Kasumi-1 (cell line): ENCODE measurements around the gene EMC8.

Experiments used
- DNase-seq, 2 experiments: peaks; one replicate each; lab custom pipeline; 2025; lab: John Stamatoyannopoulos, UW

The EMC8 gene

GRCh38 chr16:85781695-85782370 lies 17.5 kb downstream of the EMC8 start:
- DNase-seq, result no peak

GRCh38 chr16:85781156-85781555 lies 18.2 kb downstream of the EMC8 start:
- no peak for DNase-seq

GRCh38 chr16:85780281-85780680 lies 19.1 kb downstream of the EMC8 start:
- no peak for DNase-seq

GRCh38 chr16:85778873-85779272 lies 20.5 kb downstream of the EMC8 start:
- no peak for DNase-seq

GRCh38 chr16:85777583-85778310 lies 21.6 kb downstream of the EMC8 start:
- DNase-seq, result no peak

GRCh38 chr16:85774811-85775210 lies 24.5 kb downstream of the EMC8 start:
- DNase-seq, result no peak

GRCh38 chr16:85774136-85774535 lies 25.2 kb downstream of the EMC8 start:
- DNase-seq, result no peak

- DNase-seq, result no peak
Measured at GRCh38 chr16:85773044-85773443, 26.3 kb downstream of the EMC8 start.

- no peak for DNase-seq
Measured at GRCh38 chr16:85770741-85771140, 28.6 kb downstream of the EMC8 start.

- no peak for DNase-seq
Measured at GRCh38 chr16:85768199-85768598, 31.1 kb downstream of the EMC8 start.

- no peak for DNase-seq
Measured at GRCh38 chr16:85767531-85767930, 31.8 kb downstream of the EMC8 start.

- no peak for DNase-seq
Measured at GRCh38 chr16:85765767-85766166, 33.6 kb downstream of the EMC8 start.

- DNase-seq, result no peak
Measured at GRCh38 chr16:85765211-85765610, 34.1 kb downstream of the EMC8 start.

- no peak for DNase-seq
Measured at GRCh38 chr16:85763616-85764015, 35.7 kb downstream of the EMC8 start.

GRCh38 chr16:85762970-85763369 lies 36.4 kb downstream of the EMC8 start:
- DNase-seq, result no peak

GRCh38 chr16:85761861-85762260 lies 37.5 kb downstream of the EMC8 start:
- peak; percentile 73 to 84 for DNase-seq

GRCh38 chr16:85759631-85760419 lies 39.5 kb downstream of the EMC8 start:
- peak; percentile 57 to 76 for DNase-seq

- DNase-seq, result peak; percentile 94 to 97
Measured at GRCh38 chr16:85759136-85759535, 40.2 kb downstream of the EMC8 start.

GRCh38 chr16:85757341-85757822 lies 42.0 kb downstream of the EMC8 start:
- no peak for DNase-seq

- DNase-seq, result peak in 1 of 2 experiments; percentile 34
Measured at GRCh38 chr16:85755929-85756768, 43.2 kb downstream of the EMC8 start.

GRCh38 chr16:85754413-85754812 lies 44.9 kb downstream of the EMC8 start:
- DNase-seq, result no peak

GRCh38 chr16:85753976-85754375 lies 45.4 kb downstream of the EMC8 start:
- DNase-seq, result no peak
